PC-3 (cell line): ENCODE data around the gene NFATC1. TPM values are rescaled to one million over a fixed set of nuclear protein-coding genes. Genes with fewer than 3 reads are reported as not detected.

ENCODE experiments used
- ATAC-seq: fragments of 200-7000 bp; cut with Tn5 transposase; 2 replicates; pipeline ENCODE4 v1.9.1; 2020; ENCODE audit warnings: mild to moderate bottlenecking, moderate library complexity
- BruUV-seq: library from RNA; stranded (reverse); fragments of 400-500 nt; replicated peaks from 2 replicates; lab custom pipeline; 2021; lab: Mats Ljungman, UMichigan
- CTCF ChIA-PET: fragments of 300-600 bp; sonication (Branson Sonifier 250); formaldehyde crosslinking; loops from one replicate; lab custom pipeline; 2022; ENCODE audit warnings: antibody characterized with exemption; lab: Charles Lee
- POLR2A ChIA-PET: fragments of 300-600 bp; sonication (Branson Sonifier 250); formaldehyde crosslinking; loops from one replicate; lab custom pipeline; 2022; ENCODE audit warnings: antibody characterized with exemption; ENCODE audit not compliant: unreplicated experiment; lab: Charles Lee
- DNase-seq: peaks from one replicate; pipeline ENCODE4 v3.0.0-alpha.2; 2015
- H2AFZ ChIP-seq: fragments of 300-600 bp; sonication (generic); 2 replicates; pipeline ENCODE4 v1.6.0; 2016; ENCODE audit warnings: antibody characterized with exemption, low read length
- H3F3A ChIP-seq: fragments of 300-600 bp; sonication (generic); one replicate; pipeline ENCODE4 v1.6.0; 2017; ENCODE audit warnings: antibody characterized with exemption, low read length, control low read depth, mild to moderate bottlenecking; ENCODE audit not compliant: unreplicated experiment
- H3K27ac ChIP-seq: fragments of 300-600 bp; sonication (generic); 2 replicates; pipeline ENCODE4 v1.5.1; 2016; ENCODE audit warnings: mild to moderate bottlenecking, low read length
- H3K27me3 ChIP-seq: fragments of 300-600 bp; sonication (generic); 2 replicates; pipeline ENCODE4 v1.6.1; 2016; ENCODE audit warnings: low read length, mixed read lengths
- H3K36me3 ChIP-seq: fragments of 300-600 bp; sonication (generic); 2 replicates; pipeline ENCODE4 v1.6.1; 2016; ENCODE audit warnings: low read depth, mixed run types, low read length, mixed read lengths
- H3K4me1 ChIP-seq: fragments of 300-600 bp; sonication (generic); 2 replicates; pipeline ENCODE4 v1.5.1; 2016; ENCODE audit warnings: low read length; ENCODE audit not compliant: insufficient read depth
- H3K4me2 ChIP-seq: fragments of 300-600 bp; sonication (generic); 2 replicates; pipeline ENCODE4 v1.6.0; 2016; ENCODE audit warnings: low read length
- H3K4me3 ChIP-seq: fragments of 300-600 bp; sonication (generic); 2 replicates; pipeline ENCODE4 v1.5.1; 2016; ENCODE audit warnings: mild to moderate bottlenecking, low read length, mixed read lengths
- H3K79me2 ChIP-seq: fragments of 300-600 bp; sonication (generic); 2 replicates; pipeline ENCODE4 v1.6.1; 2017; ENCODE audit warnings: low read length, mixed read lengths
- H3K9ac ChIP-seq: fragments of 300-600 bp; sonication (generic); 2 replicates; pipeline ENCODE4 v1.6.0; 2016; ENCODE audit warnings: mild to moderate bottlenecking, low read length
- H3K9me2 ChIP-seq: fragments of 300-600 bp; sonication (generic); replicated peaks from 2 replicates; pipeline ENCODE4 v1.6.1; 2016; ENCODE audit warnings: mixed run types, low read length, mixed read lengths
- H3K9me3 ChIP-seq: fragments of 300-600 bp; sonication (generic); 2 replicates; pipeline ENCODE4 v1.6.1; 2016; ENCODE audit warnings: low read length, mixed read lengths
- H4K20me1 ChIP-seq: fragments of 300-600 bp; sonication (generic); 2 replicates; pipeline ENCODE4 v1.6.1; 2016; ENCODE audit warnings: low read length, mixed read lengths
- CTCF ChIP-seq: fragments of 300-600 bp; sonication (generic); conservative IDR thresholded peaks from 2 replicates; pipeline ENCODE4 v1.5.1; 2017; ENCODE audit warnings: antibody characterized with exemption, low read depth, mild to moderate bottlenecking, low read length
- EZH2 ChIP-seq: fragments of 300-600 bp; sonication (generic); IDR thresholded peaks from one replicate; pipeline ENCODE4 v1.6.1; 2017; ENCODE audit warnings: antibody characterized with exemption, mild to moderate bottlenecking, low read length; ENCODE audit not compliant: unreplicated experiment
- EZH2phosphoT487 ChIP-seq: fragments of 300-600 bp; sonication (generic); IDR thresholded peaks from 2 replicates; pipeline ENCODE4 v1.6.1; 2018; ENCODE audit warnings: mild to moderate bottlenecking, antibody characterized with exemption, low read length, borderline replicate concordance
- intact Hi-C: fragments of 100-400 bp; cut with micrococcal nuclease; formaldehyde crosslinking; loops from 2 replicates; pipeline ENCODE4 v1.9.0; 2023
- total RNA-seq: library from RNA; depleted of rRNA; stranded (reverse); fragments of >200 nt; gene quantifications from 2 replicates; pipeline ENCODE4 v1.2.3, GENCODE V29; 2014

The NFATC1 gene
- total RNA-seq, 1 experiment from 2014 or later, result 5.9 TPM

DNA sequence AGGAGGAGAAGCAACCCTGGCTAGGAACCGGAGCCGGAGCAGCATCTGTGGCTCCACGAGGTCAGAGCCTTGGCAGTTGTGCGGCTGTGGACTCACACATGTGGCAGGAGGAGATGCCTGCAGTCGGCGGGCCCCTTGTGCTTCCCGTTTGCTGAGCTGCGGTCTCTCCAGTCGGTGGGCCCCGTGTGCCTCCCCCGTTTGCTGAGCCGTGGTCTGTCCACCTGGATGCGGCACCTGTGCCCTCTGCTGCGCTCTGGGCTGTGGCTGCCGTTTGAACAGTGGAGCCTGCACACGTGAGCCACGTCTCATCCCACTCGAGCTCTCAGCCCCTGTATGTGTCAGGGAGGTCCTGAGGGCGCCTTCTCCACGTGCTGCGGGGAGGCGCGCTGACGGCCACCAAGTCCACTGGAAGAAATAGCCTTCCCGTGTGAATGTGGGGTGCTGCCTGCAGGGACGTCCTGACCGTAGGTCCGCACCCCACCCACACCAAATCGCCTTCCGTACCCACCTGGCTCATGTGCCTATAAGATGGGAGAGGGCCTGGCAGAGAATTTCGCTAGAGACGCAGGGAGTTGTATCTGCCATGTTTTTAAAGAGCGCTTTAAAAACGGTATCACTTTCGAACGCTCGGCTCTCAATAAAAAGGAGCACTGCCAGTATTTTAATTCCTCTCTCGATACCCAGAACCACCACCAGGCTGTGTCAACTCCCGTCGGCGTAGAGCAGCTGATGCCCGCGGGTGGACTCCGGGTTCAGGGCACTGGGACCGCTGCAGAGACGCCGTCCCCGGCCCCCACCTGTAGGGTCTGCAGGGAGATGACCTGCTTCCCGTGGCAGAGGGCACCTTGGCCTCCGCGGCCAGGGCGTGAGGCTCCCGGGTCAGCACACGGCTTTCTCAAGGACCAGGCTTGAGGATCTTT lies 117.0 kb downstream of the NFATC1 start:
- Histone ChIP-seq H3K4me1 (peaks cover under 1% of the 10 kb centered on the region; the same call in 1 of the 2 replicates), H3K9me2 (no peaks in the 10 kb centered on the region), H3K36me3 (no peaks in the 10 kb centered on the region), H3F3A (no peaks in the 10 kb centered on the region), H3K4me2 (no peak overlapping the region), H3K9ac (no peak overlapping the region), H3K9me3 (no peaks in the 10 kb centered on the region), H2AFZ (no peak overlapping the region), H3K79me2 (no peaks in the 10 kb centered on the region), H3K4me3 (no peak overlapping the region), H4K20me1 (no peaks in the 10 kb centered on the region), H3K27me3 (no peaks in the 10 kb centered on the region), H3K27ac (no peak overlapping the region)
- POLR2A ChIA-PET, result no interaction called here
- TF ChIP-seq EZH2phosphoT487 (no peak), CTCF (no peak), EZH2 (no peak)
- CTCF ChIA-PET, result no interaction called here
- BruUV-seq, result no TSS peak
- intact Hi-C loops, result no loop called here
- DNase-seq, result no peak
- no peak for ATAC-seq

DNA sequence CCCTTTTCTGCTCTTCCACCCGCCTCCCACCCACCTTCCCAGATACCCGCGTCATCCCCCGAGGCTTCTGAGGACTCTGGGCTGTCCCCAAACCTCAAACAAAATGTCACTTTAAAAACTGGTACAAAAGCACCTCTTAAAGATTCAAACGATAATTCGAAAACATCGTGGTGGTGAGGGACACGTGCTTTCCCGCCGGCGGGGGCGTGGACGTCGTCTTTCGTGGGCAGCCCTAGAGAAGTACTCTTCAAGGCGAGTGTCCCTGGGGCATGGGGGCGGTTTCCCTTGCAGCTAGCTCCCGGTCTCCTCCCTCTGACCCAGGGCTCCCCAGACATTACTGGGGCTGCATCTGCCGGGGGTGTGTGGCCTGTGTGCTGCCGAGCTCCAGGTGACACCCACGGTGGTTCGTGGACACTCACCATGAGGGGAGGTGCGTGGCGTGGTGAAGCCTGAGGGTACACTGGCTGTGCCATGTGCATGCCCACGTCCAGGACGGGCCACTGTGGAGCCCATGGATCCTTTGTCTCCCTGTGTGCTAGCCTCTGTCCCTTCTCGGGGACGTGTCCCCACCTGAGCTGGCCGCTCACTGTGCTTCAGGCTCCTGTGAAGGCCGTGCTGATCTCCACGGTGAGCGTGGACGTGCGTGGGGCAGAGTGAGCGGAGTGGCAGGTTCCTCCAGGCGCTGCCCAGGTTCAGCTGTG lies 117.8 kb downstream of the NFATC1 start:
- Histone ChIP-seq H3K27ac (no peak overlapping the region), H3K9ac (no peak overlapping the region), H3K9me3 (no peaks in the 10 kb centered on the region), H3K9me2 (no peaks in the 10 kb centered on the region), H2AFZ (no peak overlapping the region), H3F3A (no peaks in the 10 kb centered on the region), H4K20me1 (no peaks in the 10 kb centered on the region), H3K4me1 (no peaks in the 10 kb centered on the region), H3K4me2 (no peak overlapping the region), H3K79me2 (no peaks in the 10 kb centered on the region), H3K4me3 (no peak overlapping the region), H3K27me3 (no peaks in the 10 kb centered on the region), H3K36me3 (no peaks in the 10 kb centered on the region)
- no peak for ATAC-seq
- no peak for DNase-seq
- BruUV-seq, result no TSS peak
- intact Hi-C loops, result no loop called here
- ChIA-PET POLR2A (no interaction called here), CTCF (no interaction called here)
- no peak for TF ChIP-seq CTCF
- TF ChIP-seq EZH2phosphoT487, result no peak
- TF ChIP-seq EZH2, result no peak
